HG03342 (cell line): ENCODE measurements around the gene UACA.

ENCODE experiments used
- ATAC-seq: cut with Tn5 transposase; IDR thresholded peaks from one replicate; pipeline ENCODE4 v1.9.1; 2021; ENCODE audit warnings: mild to moderate bottlenecking, moderate library complexity; ENCODE audit not compliant: unreplicated experiment

The UACA gene

GRCh38 chr15:70715840-70716485 is 47.4 kb downstream of the UACA start:
- no peak for ATAC-seq

- no peak for ATAC-seq
Measured at GRCh38 chr15:70714565-70714964, 48.8 kb downstream of the UACA start.

- ATAC-seq, result no peak
Measured at GRCh38 chr15:70714015-70714414, 49.3 kb downstream of the UACA start.

GRCh38 chr15:70712271-70712670 is 51.1 kb downstream of the UACA start:
- no peak for ATAC-seq

- ATAC-seq, result no peak
Measured at GRCh38 chr15:70710714-70711113, 52.6 kb downstream of the UACA start.

GRCh38 chr15:70708839-70709238 is 54.5 kb downstream of the UACA start:
- ATAC-seq, result no peak

GRCh38 chr15:70707686-70708300 is 55.6 kb downstream of the UACA start:
- ATAC-seq, result no peak

- ATAC-seq, result no peak
Measured at GRCh38 chr15:70704731-70705130, 58.6 kb downstream of the UACA start.

GRCh38 chr15:70704166-70704565 is 59.2 kb downstream of the UACA start:
- no peak for ATAC-seq

- ATAC-seq, result no peak
Measured at GRCh38 chr15:70703096-70703878, 60.1 kb downstream of the UACA start.

- no peak for ATAC-seq
Measured at GRCh38 chr15:70702584-70702983, 60.8 kb downstream of the UACA start.

GRCh38 chr15:70701891-70702568 is 61.3 kb downstream of the UACA start:
- ATAC-seq, result no peak

- ATAC-seq, result no peak
Measured at GRCh38 chr15:70701171-70701570, 62.2 kb downstream of the UACA start.

- ATAC-seq, result no peak
Measured at GRCh38 chr15:70699890-70700289, 63.5 kb downstream of the UACA start.

GRCh38 chr15:70698836-70699390 is 64.4 kb downstream of the UACA start:
- no peak for ATAC-seq

- no peak for ATAC-seq
Measured at GRCh38 chr15:70698426-70698825, 64.9 kb downstream of the UACA start.

- ATAC-seq, result no peak
Measured at GRCh38 chr15:70690491-70691276, 72.7 kb downstream of the UACA start.

- no peak for ATAC-seq
Measured at GRCh38 chr15:70690021-70690420, 73.3 kb downstream of the UACA start.

GRCh38 chr15:70687482-70687881 is 75.9 kb downstream of the UACA start:
- ATAC-seq, result no peak

- no peak for ATAC-seq
Measured at GRCh38 chr15:70680817-70681216, 82.5 kb downstream of the UACA start.

GRCh38 chr15:70679919-70680231 is 83.5 kb downstream of the UACA start:
- ATAC-seq, result no peak
